Gastroesophageal sphincter (tissue), 3 donors: Measurements from ENCODE around the gene RAD9A.

Experiments used
- POLR2A ChIP-seq, 2 donors: fragments of 450-650 bp; IDR thresholded peaks; one replicate each; pipeline ENCODE4 v1.6.1; 2017; ENCODE audit warnings: antibody characterized with exemption in 2 of 2, mild to moderate bottlenecking in 2 of 2, moderate library complexity in 1 of 2
- TF ChIP-seq, protein P1 (sequence below), 4 experiments: fragments of 200-600 bp in 2 of 4; fragments of 450-650 bp in 2 of 4; sonication (generic) in 1 of 4; IDR thresholded peaks; one replicate each; pipeline ENCODE4 v1.5.1; 2017 to 2019; ENCODE audit warnings: antibody characterized with exemption in 4 of 4, mild to moderate bottlenecking in 2 of 4, moderate library complexity in 2 of 4

DNA sequence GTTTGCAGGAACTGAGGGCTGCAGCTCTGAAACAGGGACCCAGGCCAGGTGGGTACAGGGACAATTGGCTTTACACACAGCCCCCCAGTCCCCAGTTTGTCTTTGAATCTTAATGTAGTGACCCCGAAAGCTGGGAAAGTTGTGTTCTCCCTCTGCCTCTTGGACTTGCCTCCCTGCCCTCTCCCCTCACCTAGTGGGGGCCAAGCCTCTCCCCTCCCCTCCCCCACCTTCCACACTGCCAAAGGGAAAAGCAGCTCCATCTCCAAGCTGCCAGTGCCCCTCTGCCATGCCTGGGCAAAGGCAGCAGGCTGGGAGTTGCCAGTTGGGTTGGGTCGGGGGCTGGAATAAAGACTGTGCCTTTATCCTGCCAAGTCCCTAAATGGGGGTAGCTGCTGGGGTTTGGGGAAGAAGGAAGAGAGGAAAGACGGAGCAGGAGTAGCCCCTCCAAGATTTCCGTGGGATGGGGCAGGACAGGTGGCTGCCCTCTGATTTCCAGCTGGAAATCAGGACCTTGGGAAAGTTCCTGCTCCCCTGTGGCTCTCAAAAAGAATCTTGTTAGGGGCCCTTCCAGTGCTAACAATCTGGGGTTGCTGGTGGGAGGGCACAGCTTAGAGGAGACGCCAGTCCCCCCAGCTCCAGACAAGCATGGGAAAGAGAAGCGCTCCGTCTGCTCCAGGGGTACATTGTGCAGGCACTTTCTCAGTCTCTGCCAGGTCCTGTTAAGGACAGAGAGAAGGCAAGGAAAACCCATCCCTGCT is 15.5 kb upstream of the RAD9A start:
- TF ChIP-seq, protein P1, sequence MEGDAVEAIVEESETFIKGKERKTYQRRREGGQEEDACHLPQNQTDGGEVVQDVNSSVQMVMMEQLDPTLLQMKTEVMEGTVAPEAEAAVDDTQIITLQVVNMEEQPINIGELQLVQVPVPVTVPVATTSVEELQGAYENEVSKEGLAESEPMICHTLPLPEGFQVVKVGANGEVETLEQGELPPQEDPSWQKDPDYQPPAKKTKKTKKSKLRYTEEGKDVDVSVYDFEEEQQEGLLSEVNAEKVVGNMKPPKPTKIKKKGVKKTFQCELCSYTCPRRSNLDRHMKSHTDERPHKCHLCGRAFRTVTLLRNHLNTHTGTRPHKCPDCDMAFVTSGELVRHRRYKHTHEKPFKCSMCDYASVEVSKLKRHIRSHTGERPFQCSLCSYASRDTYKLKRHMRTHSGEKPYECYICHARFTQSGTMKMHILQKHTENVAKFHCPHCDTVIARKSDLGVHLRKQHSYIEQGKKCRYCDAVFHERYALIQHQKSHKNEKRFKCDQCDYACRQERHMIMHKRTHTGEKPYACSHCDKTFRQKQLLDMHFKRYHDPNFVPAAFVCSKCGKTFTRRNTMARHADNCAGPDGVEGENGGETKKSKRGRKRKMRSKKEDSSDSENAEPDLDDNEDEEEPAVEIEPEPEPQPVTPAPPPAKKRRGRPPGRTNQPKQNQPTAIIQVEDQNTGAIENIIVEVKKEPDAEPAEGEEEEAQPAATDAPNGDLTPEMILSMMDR (IDR thresholded peaks at IDR 0.05) = no peak
- TF ChIP-seq POLR2A (IDR thresholded peaks at IDR 0.05) = no peak
